K562 (cell line): ENCODE results near the gene CAMK2A. TPM values are rescaled to one million over a fixed set of nuclear protein-coding genes. Genes with fewer than 3 reads are reported as not detected.

Source experiments
- ATAC-seq: fragments of 200-7000 bp; cut with Tn5 transposase; 3 replicates; pipeline ENCODE4 v1.9.1; 2020; ENCODE audit warnings: moderate library complexity
- BruUV-seq: library from RNA; stranded (reverse); fragments of 400-500 nt; replicated peaks from 2 replicates; lab custom pipeline; 2021; lab: Mats Ljungman, UMichigan
- CTCF ChIA-PET: fragments of 300-600 bp; formaldehyde crosslinking; extraction: SDS; loops from one replicate; lab custom pipeline; 2021; ENCODE audit warnings: low intra/inter-chr PET ratio; lab: Yijun Ruan, JAX
- POLR2A ChIA-PET: fragments of 300-600, 350-650 bp; sonication (Branson Sonifier 250); formaldehyde crosslinking; extraction: SDS; loops from one replicate; lab custom pipeline; 2021; ENCODE audit warnings: antibody characterized with exemption, inconsistent platforms; lab: Yijun Ruan, JAX
- DNase-seq, 4 experiments: peaks; one replicate each; pipeline versions ENCODE4 v3.0.0 to v3.0.0-alpha.2; 2011 to 2018; ENCODE audit warnings: low spot score in 3 of 4, mixed read lengths in 3 of 4; ENCODE audit errors: extremely low read depth in 1 of 4
- FAIRE-seq: peaks from 2 replicates; lab custom pipeline; 2011; peaks lifted over from hg19 to GRCh38; lab: Jason Lieb, UNC
- H2AFZ ChIP-seq: 2 replicates; pipeline ENCODE4 v1.6.0; 2011; ENCODE audit warnings: low read depth, low read length, control low read depth, inconsistent platforms
- H3K27ac ChIP-seq: fragments of 200-600 bp; 3 replicates; pipeline ENCODE4 v1.8.0; 2011; ENCODE audit warnings: low read depth, mild to moderate bottlenecking, control low read depth, inconsistent platforms, low read length, moderate library complexity, mixed read lengths; ENCODE audit errors: extremely low read depth
- H3K27me3 ChIP-seq, 2 experiments: fragments of 300-600 bp in 1 of 2; 2 replicates in 1 of 2; 3 replicates in 1 of 2; pipeline versions ENCODE4 v1.6.0 to v1.8.0; 2011; ENCODE audit warnings: inconsistent platforms in 2 of 2, low read length in 2 of 2, mild to moderate bottlenecking in 1 of 2, mixed read lengths in 1 of 2, moderate library complexity in 1 of 2; ENCODE audit not compliant: control insufficient read depth in 2 of 2, insufficient read depth in 2 of 2
- H3K36me3 ChIP-seq: fragments of 300-600 bp; 3 replicates; pipeline ENCODE4 v1.8.0; 2011; ENCODE audit warnings: mild to moderate bottlenecking, low read length, inconsistent platforms; ENCODE audit not compliant: control insufficient read depth, insufficient read depth
- H3K4me1 ChIP-seq, 2 experiments: fragments of 200-600 bp in 1 of 2; replicated peaks in 1 of 2; 2 replicates in 1 of 2; 3 replicates in 1 of 2; pipeline versions ENCODE4 v1.5.1 to v1.8.0; 2011; ENCODE audit warnings: inconsistent platforms in 2 of 2, low read length in 2 of 2, mild to moderate bottlenecking in 1 of 2, mixed read lengths in 1 of 2, moderate library complexity in 1 of 2; ENCODE audit not compliant: control insufficient read depth in 2 of 2, insufficient read depth in 2 of 2
- H3K4me2 ChIP-seq: 2 replicates; pipeline ENCODE4 v1.6.1; 2011; ENCODE audit warnings: low read length, control low read depth, inconsistent platforms, mixed read lengths; ENCODE audit not compliant: insufficient read depth
- H3K4me3 ChIP-seq: fragments of 200-600 bp; sonication (generic), shearing (Covaris generic); 2 replicates; pipeline ENCODE4 v1.5.1; 2016; ENCODE audit warnings: control low read depth, inconsistent platforms
- H3K79me2 ChIP-seq: fragments of 200-600 bp; 3 replicates; pipeline ENCODE4 v1.8.0; 2011; ENCODE audit warnings: low read length, inconsistent platforms; ENCODE audit not compliant: control insufficient read depth, insufficient read depth
- H3K9ac ChIP-seq, 2 experiments: 2 replicates each; pipeline versions ENCODE4 v1.6.0 to v1.6.1; 2011; ENCODE audit warnings: low read depth in 2 of 2, low read length in 2 of 2, control low read depth in 1 of 2, inconsistent platforms in 1 of 2, mild to moderate bottlenecking in 1 of 2, mixed read lengths in 1 of 2; ENCODE audit not compliant: insufficient read depth in 1 of 2
- H3K9me1 ChIP-seq: one replicate; pipeline ENCODE4 v1.6.0; 2011; ENCODE audit warnings: inconsistent platforms, mild to moderate bottlenecking, low read length, moderate library complexity; ENCODE audit not compliant: control insufficient read depth, insufficient read depth
- H3K9me3 ChIP-seq: replicated peaks from 2 replicates; pipeline ENCODE4 v1.5.1; 2011; ENCODE audit warnings: low read depth, low read length, inconsistent platforms; ENCODE audit not compliant: control insufficient read depth, insufficient read depth
- H4K20me1 ChIP-seq: replicated peaks from 2 replicates; pipeline ENCODE4 v1.6.1; 2011; ENCODE audit warnings: low read length, inconsistent platforms, mixed read lengths; ENCODE audit not compliant: control insufficient read depth, insufficient read depth
- ESRRB ChIP-seq: fragments of 250-450 bp; sonication (Bioruptor Pico); IDR thresholded peaks from 2 replicates; pipeline ENCODE4 v1.5.0; 2020; ENCODE audit warnings: mild to moderate bottlenecking, moderate library complexity, borderline replicate concordance
- HEY1 ChIP-seq: fragments of 250-450 bp; sonication (Bioruptor Pico); IDR thresholded peaks from 2 replicates; pipeline ENCODE4 v1.5.0; 2020; ENCODE audit warnings: mild to moderate bottlenecking, moderate library complexity, borderline replicate concordance
- U2AF2 ChIP-seq: fragments of 200-400 bp; formaldehyde crosslinking; optimal IDR thresholded peaks from 2 replicates; pipeline ENCODE3; 2017; ENCODE audit warnings: low read depth, mild to moderate bottlenecking, low read length
- ZBTB7A ChIP-seq: IDR thresholded peaks from 2 replicates; pipeline ENCODE4 v1.6.1; 2011; ENCODE audit warnings: low read depth, mild to moderate bottlenecking, low read length, moderate library complexity, borderline replicate concordance; ENCODE audit not compliant: control insufficient read depth
- ZNF184 ChIP-seq: sonication (generic); formaldehyde crosslinking; IDR thresholded peaks from 2 replicates; pipeline ENCODE4 v1.5.0; 2020; ENCODE audit warnings: missing genetic modification reagents
- ZNF445 ChIP-seq: fragments of 250-450 bp; sonication (Bioruptor Pico); IDR thresholded peaks from 2 replicates; pipeline ENCODE4 v1.4.0; 2020; ENCODE audit warnings: low read depth, mild to moderate bottlenecking, moderate library complexity
- ZZZ3 ChIP-seq: fragments of 450-650 bp; IDR thresholded peaks from 2 replicates; pipeline ENCODE4 v1.6.1; 2016; ENCODE audit warnings: antibody characterized with exemption, mild to moderate bottlenecking, moderate library complexity
- WGBS: fragments of 100-300 bp; shearing (Covaris generic); methylation state at CpG from one replicate; pipeline ENCODE4 v1.1.6; 2016; ENCODE audit warnings: low coverage, mixed read lengths; ENCODE audit not compliant: insufficient coverage; ENCODE audit errors: missing lambda C conversion rate; 5-methylcytosine and 5-hydroxymethylcytosine counted together
- in situ Hi-C: fragments of 300-500 bp; cut with MboI; formaldehyde crosslinking; loops from 4 replicates; pipeline ENCODE4 v1.15.0; 2018; ENCODE audit warnings: inconsistent platforms, mixed read lengths
- intact Hi-C: fragments of 100-400 bp; cut with micrococcal nuclease; formaldehyde crosslinking; loops from 2 replicates; pipeline ENCODE4 v1.14.2; 2022
- polyA plus RNA-seq, 8 experiments: library from polyadenylated mRNA; depleted of rRNA in 4 of 8; stranded (reverse) in 5 of 8; unstranded in 3 of 8; fragments of >200 nt; fragmentation: Nextera tagmentation in 2 of 8; fragmentation: Illumina TruSeq in 1 of 8; extraction: Ambion mirVana in 2 of 8; extraction: Trizol in 1 of 8; gene quantifications; 2 replicates each; pipeline versions ENCODE4 v1.2.1 to v1.2.3, GENCODE V29; 2011 to 2014; ENCODE audit warnings: inconsistent platforms in 1 of 8, missing spikeins in 1 of 8
- total RNA-seq, 7 experiments: library from RNA; depleted of rRNA in 6 of 7; stranded (reverse); fragments of >200 nt in 6 of 7; fragmentation: Illumina TruSeq in 2 of 7; extraction: Trizol in 2 of 7; gene quantifications; 2 replicates each; pipeline versions ENCODE4 v1.2.1 to v1.2.3, GENCODE V29; 2011 to 2021; ENCODE audit warnings: low replicate concordance in 1 of 7

CAMK2A gene
- total and polyA plus RNA-seq, 9 of the 15 experiments (the other 6 are each of a cell fraction or from before 2014, with no cell fraction given), result 0.01 to 0.18 (median 0.04) TPM; not detected in 6

GRCh38 chr5:150242251-150242894 is 47.2 kb downstream of the CAMK2A start:
- H3K36me3 ChIP-seq, result no peaks in the 10 kb centered on the region
- peaks cover 16 to 23% of the 10 kb centered on the region in 2 experiments for H3K4me1 ChIP-seq
- H3K27ac ChIP-seq, result no peak overlapping the region
- DNase-seq, result no peak
- no peaks in the 10 kb centered on the region for H3K9me3 ChIP-seq
- in situ Hi-C loops, result no loop called here
- no peak for ATAC-seq
- CTCF ChIA-PET, result no interaction called here
- BruUV-seq, result no TSS peak
- H3K4me2 ChIP-seq, result no peak overlapping the region
- peaks cover 18 to 46% of the 10 kb centered on the region in 2 experiments; a peak in 4 of 5 replicates for H3K27me3 ChIP-seq
- no peak for TF ChIP-seq ZNF445 (CRISPR knock-in tag)
- no peak for TF ChIP-seq ZBTB7A
- no peak for TF ChIP-seq U2AF2
- no peak for TF ChIP-seq HEY1 (CRISPR knock-in tag)
- no peak for TF ChIP-seq ZNF184
- no peak for TF ChIP-seq ZZZ3
- TF ChIP-seq ESRRB (CRISPR knock-in tag), result no peak
- no peak overlapping the region for H2AFZ ChIP-seq
- POLR2A ChIA-PET, result interaction anchor here (0.6 to 1.0 kb wide), 6 partner anchors 11 to 554 kb away, joined by 3 read pairs; no protein-coding TSS in a partner anchor
- FAIRE-seq, result no peak
- H3K9me1 ChIP-seq, result no peaks in the 10 kb centered on the region
- intact Hi-C loops, result no loop called here
- H3K4me3 ChIP-seq, result no peak overlapping the region
- no peaks in the 10 kb centered on the region for H4K20me1 ChIP-seq
- H3K9ac ChIP-seq, result no peak overlapping the region
- under 1% methylated on average over 11 of the region's 11 CpGs for WGBS
- H3K79me2 ChIP-seq, result no peaks in the 10 kb centered on the region
